Memory B cell (primary cell): Measurements from ENCODE around the gene CCNT2.
"Not testable (repeated sequence)": the region's sequence is repeated elsewhere in the genome, so short reads cannot be mapped to it uniquely, and the experiment has no call there.

ENCODE experiments used
- ATAC-seq: fragments of 150-1000 bp; cut with Tn5 transposase; 2 replicates; pipeline ENCODE4 v1.10.0; 2021; ENCODE audit warnings: low read depth, mild to moderate bottlenecking, moderate library complexity
- DNase-seq, 2 donors: peaks; one replicate each; pipeline ENCODE4 v3.0.0; 2022; ENCODE audit warnings: low spot score in 2 of 2
- H3K27ac Mint-ChIP-seq: one replicate; pipeline ENCODE4 v1.8.0; 2022; ENCODE audit warnings: mild to moderate bottlenecking, moderate library complexity, mixed read lengths
- H3K27me3 Mint-ChIP-seq: one replicate; pipeline ENCODE4 v1.8.0; 2022; ENCODE audit warnings: mixed read lengths
- H3K36me3 Mint-ChIP-seq: one replicate; pipeline ENCODE4 v1.8.0; 2022; ENCODE audit warnings: mild to moderate bottlenecking, mixed read lengths
- H3K4me1 Mint-ChIP-seq: one replicate; pipeline ENCODE4 v1.8.0; 2022; ENCODE audit warnings: mixed read lengths
- H3K4me3 Mint-ChIP-seq: one replicate; pipeline ENCODE4 v1.8.0; 2022; ENCODE audit warnings: mild to moderate bottlenecking, moderate library complexity, mixed read lengths
- H3K9me3 Mint-ChIP-seq: one replicate; pipeline ENCODE4 v1.8.0; 2022; ENCODE audit warnings: mixed read lengths

CCNT2 gene

GRCh38 chr2:134906726-134907125 lies 11.9 kb upstream of the CCNT2 start:
- DNase-seq (no peak), ATAC-seq (no peak)
- peaks cover 7% of the 10 kb centered on the region for H3K9me3 Mint-ChIP-seq
- no peaks in the 10 kb centered on the region for H3K4me1 Mint-ChIP-seq
- no peak overlapping the region for H3K27ac Mint-ChIP-seq
- H3K4me3 Mint-ChIP-seq: no peak overlapping the region
- H3K36me3 Mint-ChIP-seq: peaks cover 10% of the 10 kb centered on the region
- H3K27me3 Mint-ChIP-seq: no peaks in the 10 kb centered on the region

GRCh38 chr2:134907441-134908116 lies 11.0 kb upstream of the CCNT2 start:
- not testable (repeated sequence) for H3K4me1 Mint-ChIP-seq, DNase-seq, H3K9me3 Mint-ChIP-seq, H3K27ac Mint-ChIP-seq, ATAC-seq, H3K4me3 Mint-ChIP-seq, H3K27me3 Mint-ChIP-seq
- H3K36me3 Mint-ChIP-seq: peaks cover 10% of the 10 kb centered on the region

- H3K27me3 Mint-ChIP-seq: no peaks in the 10 kb centered on the region
- peaks cover 7% of the 10 kb centered on the region for H3K9me3 Mint-ChIP-seq
- peaks cover 8% of the 10 kb centered on the region for H3K36me3 Mint-ChIP-seq
- DNase-seq (no peak), ATAC-seq (no peak)
- no peak overlapping the region for H3K4me3 Mint-ChIP-seq
- peaks cover 3% of the 10 kb centered on the region for H3K4me1 Mint-ChIP-seq
- no peak overlapping the region for H3K27ac Mint-ChIP-seq
These were observed 7.7 kb upstream of the CCNT2 start for GRCh38 chr2:134910763-134911399.

GRCh38 chr2:134911400-134911785 lies 7.2 kb upstream of the CCNT2 start:
- H3K36me3 Mint-ChIP-seq: peaks cover 8% of the 10 kb centered on the region

GRCh38 chr2:134912361-134912760 lies 6.3 kb upstream of the CCNT2 start:
- no peak overlapping the region for H3K27ac Mint-ChIP-seq
- H3K36me3 Mint-ChIP-seq: peaks cover 8% of the 10 kb centered on the region
- no peak overlapping the region for H3K4me3 Mint-ChIP-seq
- H3K4me1 Mint-ChIP-seq: peaks cover 3% of the 10 kb centered on the region
- H3K9me3 Mint-ChIP-seq: peaks cover 7% of the 10 kb centered on the region
- ATAC-seq (peak; percentile 32), DNase-seq (no peak)
- no peaks in the 10 kb centered on the region for H3K27me3 Mint-ChIP-seq

More at GRCh38 chr2:134911400-134911785, 7.2 kb upstream of the CCNT2 start:
- H3K27ac Mint-ChIP-seq: no peak overlapping the region
- H3K4me1 Mint-ChIP-seq: peaks cover 3% of the 10 kb centered on the region
- no peak overlapping the region for H3K4me3 Mint-ChIP-seq
- ATAC-seq: no peak
- peaks cover 7% of the 10 kb centered on the region for H3K9me3 Mint-ChIP-seq
- DNase-seq: no peak
- no peaks in the 10 kb centered on the region for H3K27me3 Mint-ChIP-seq

- DNase-seq (peak; percentile 3 to 11), ATAC-seq (no peak)
- Mint-ChIP-seq H3K4me3 (peak overlapping the region; percentile 84), H3K4me1 (peaks cover 5% of the 10 kb centered on the region), H3K36me3 (peaks cover 4% of the 10 kb centered on the region), H3K27me3 (no peaks in the 10 kb centered on the region), H3K27ac (peak overlapping the region; percentile 94), H3K9me3 (no peaks in the 10 kb centered on the region)
These were observed 1.2 kb upstream of the CCNT2 start for GRCh38 chr2:134917360-134917865.

GRCh38 chr2:134917888-134918525 lies 615 bp upstream of the CCNT2 start:
- peak; percentile 79 to 89 for DNase-seq
- Mint-ChIP-seq H3K36me3 (peaks cover 4% of the 10 kb centered on the region), H3K4me3 (peak overlapping the region; percentile 84), H3K27ac (peak overlapping the region; percentile 94), H3K9me3 (no peaks in the 10 kb centered on the region), H3K27me3 (no peaks in the 10 kb centered on the region), H3K4me1 (peaks cover 9% of the 10 kb centered on the region)
- ATAC-seq: peak; percentile 69

GRCh38 chr2:134919341-134920210 lies 954 bp downstream of the CCNT2 start:
- H3K36me3 Mint-ChIP-seq: peaks cover 2% of the 10 kb centered on the region
- no peaks in the 10 kb centered on the region for H3K9me3 Mint-ChIP-seq
- DNase-seq (no peak), ATAC-seq (no peak)
- peak overlapping the region; percentile 94 for H3K27ac Mint-ChIP-seq
- H3K27me3 Mint-ChIP-seq: no peaks in the 10 kb centered on the region
- H3K4me3 Mint-ChIP-seq: peak overlapping the region; percentile 84
- peaks cover 15% of the 10 kb centered on the region for H3K4me1 Mint-ChIP-seq

- Mint-ChIP-seq H3K27ac (no peak overlapping the region), H3K4me3 (peak overlapping the region; percentile 15), H3K4me1 (peaks cover 40% of the 10 kb centered on the region), H3K9me3 (no peaks in the 10 kb centered on the region), H3K36me3 (peaks cover 21% of the 10 kb centered on the region), H3K27me3 (no peaks in the 10 kb centered on the region)
- DNase-seq: no peak
- no peak for ATAC-seq
These were observed 6.3 kb downstream of the CCNT2 start for GRCh38 chr2:134924912-134925311.

- Mint-ChIP-seq H3K27me3 (no peaks in the 10 kb centered on the region), H3K4me3 (peak overlapping the region; percentile 59), H3K4me1 (peaks cover 48% of the 10 kb centered on the region), H3K27ac (peak overlapping the region; percentile 48), H3K36me3 (peaks cover 21% of the 10 kb centered on the region), H3K9me3 (no peaks in the 10 kb centered on the region)
- ATAC-seq: no peak
- no peak for DNase-seq
These were observed 7.8 kb downstream of the CCNT2 start for GRCh38 chr2:134926231-134926931.

GRCh38 chr2:134927195-134927594 lies 8.6 kb downstream of the CCNT2 start:
- DNase-seq (no peak), ATAC-seq (no peak)
- Mint-ChIP-seq H3K9me3 (no peaks in the 10 kb centered on the region), H3K4me3 (no peak overlapping the region), H3K27ac (no peak overlapping the region), H3K36me3 (peaks cover 20% of the 10 kb centered on the region), H3K27me3 (no peaks in the 10 kb centered on the region), H3K4me1 (peaks cover 48% of the 10 kb centered on the region)

- H3K36me3 Mint-ChIP-seq: peaks cover 13% of the 10 kb centered on the region
- H3K4me3 Mint-ChIP-seq: no peak overlapping the region
- no peaks in the 10 kb centered on the region for H3K27me3 Mint-ChIP-seq
- DNase-seq (no peak), ATAC-seq (no peak)
- H3K27ac Mint-ChIP-seq: peak overlapping the region; percentile 19
- H3K9me3 Mint-ChIP-seq: no peaks in the 10 kb centered on the region
- peaks cover 34% of the 10 kb centered on the region for H3K4me1 Mint-ChIP-seq
These were observed 14.4 kb downstream of the CCNT2 start for GRCh38 chr2:134932864-134933526.

GRCh38 chr2:134933732-134934131 lies 15.1 kb downstream of the CCNT2 start:
- Mint-ChIP-seq H3K27me3 (no peaks in the 10 kb centered on the region), H3K4me3 (no peak overlapping the region), H3K27ac (peak overlapping the region; percentile 48), H3K4me1 (peaks cover 31% of the 10 kb centered on the region), H3K36me3 (peaks cover 13% of the 10 kb centered on the region), H3K9me3 (no peaks in the 10 kb centered on the region)
- DNase-seq: no peak
- ATAC-seq: no peak
